ENCODE data around the gene KRTAP20-1. TPM values are rescaled to one million over a fixed set of nuclear protein-coding genes. Genes with fewer than 3 reads are reported as not detected.

Gene KRTAP20-1
- total RNA-seq, 1 donor: not detected

- no peak for DNase-seq (ENCODE audit: low read depth in 2 of 3, low spot score in 2 of 3)
Observed at GRCh38 chr21:30642564-30642963, 26.3 kb downstream of the KRTAP20-1 start, which contains the start of gene KRTAP20-3. Gene KRTAP20-3 (plus strand): TSS chr21:30642864.

GRCh38 chr21:30646904-30647414, 30.7 kb downstream of the KRTAP20-1 start:
- DNase-seq (ENCODE audit: low read depth in 2 of 3, low spot score in 2 of 3): no peak

DNA sequence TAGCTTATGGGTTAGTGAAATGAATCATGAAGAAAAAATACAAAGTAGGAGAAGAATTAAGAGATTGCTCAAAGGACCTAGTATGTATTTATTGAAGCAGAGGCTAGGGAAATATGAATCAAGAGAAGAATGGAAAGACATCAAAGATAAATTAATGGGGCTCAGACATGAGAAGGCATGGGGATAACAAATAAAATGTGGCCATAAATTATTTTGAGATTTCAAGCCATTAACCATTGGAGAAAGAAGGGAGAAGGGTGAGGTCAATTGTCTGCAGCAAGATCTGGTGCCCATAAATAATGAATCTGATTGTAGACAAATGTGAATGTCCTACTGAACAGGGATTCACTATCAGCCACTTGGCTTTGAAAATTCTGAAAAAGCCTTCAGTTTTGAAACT, 36.7 kb downstream of the KRTAP20-1 start:
- no peak for DNase-seq (ENCODE audit: low read depth in 2 of 3, low spot score in 2 of 3)

Small RNA genes lying within 50 kb of the gene (small RNA-seq; reads per million reads assigned to genes)
- gene KRTAP20-1 (not detected), gene KRTAP20-3 (not detected), gene KRTAP20-4 (not detected), gene KRTAP22-1 (not detected), gene KRTAP22-2 (not detected)

Other genes with a start within 250 kb of the KRTAP20-1 start
- gene KRTAP13-2, start 244.2 kb upstream of the KRTAP20-1 start, total RNA-seq: not detected
- gene KRTAP13-1, start 220.4 kb upstream of the KRTAP20-1 start, total RNA-seq: 0.27 TPM
- gene KRTAP13-3, start 190.5 kb upstream of the KRTAP20-1 start, total RNA-seq: not detected
- gene KRTAP13-4, start 186.2 kb upstream of the KRTAP20-1 start, total RNA-seq: not detected
- gene KRTAP15-1, start 176.2 kb upstream of the KRTAP20-1 start, total RNA-seq: not detected
- not detected for gene KRTAP19-1, start 136.1 kb upstream of the KRTAP20-1 start, total RNA-seq
- not detected for gene KRTAP19-2, start 129.0 kb upstream of the KRTAP20-1 start, total RNA-seq
- not detected for gene KRTAP19-3, start 124.4 kb upstream of the KRTAP20-1 start, total RNA-seq
- gene KRTAP19-4, start 119.3 kb upstream of the KRTAP20-1 start, total RNA-seq: not detected
- not detected for gene KRTAP19-5, start 114.3 kb upstream of the KRTAP20-1 start, total RNA-seq
- not detected for gene KRTAP19-6, start 74.6 kb upstream of the KRTAP20-1 start, total RNA-seq
- gene KRTAP19-7, start 55.1 kb upstream of the KRTAP20-1 start, total RNA-seq: not detected
- not detected for gene KRTAP22-2, start 26.0 kb upstream of the KRTAP20-1 start, total RNA-seq
- not detected for gene KRTAP6-3, start 24.0 kb upstream of the KRTAP20-1 start, total RNA-seq
- gene KRTAP6-2, start 17.5 kb upstream of the KRTAP20-1 start, total RNA-seq: not detected
- not detected for gene KRTAP22-1, start 15.3 kb upstream of the KRTAP20-1 start, total RNA-seq
- gene KRTAP6-1, start 2.5 kb upstream of the KRTAP20-1 start, total RNA-seq: not detected
- gene KRTAP20-4, start 4.2 kb downstream of the KRTAP20-1 start, total RNA-seq: not detected
- not detected for gene KRTAP20-2, start 18.8 kb downstream of the KRTAP20-1 start, total RNA-seq
- not detected for gene KRTAP20-3, start 26.4 kb downstream of the KRTAP20-1 start, total RNA-seq
- not detected for gene KRTAP21-3, start 102.4 kb downstream of the KRTAP20-1 start, total RNA-seq
- gene KRTAP21-2, start 130.8 kb downstream of the KRTAP20-1 start, total RNA-seq: not detected
- not detected for gene KRTAP21-1, start 139.0 kb downstream of the KRTAP20-1 start, total RNA-seq
- not detected for gene KRTAP8-1, start 196.8 kb downstream of the KRTAP20-1 start, total RNA-seq
- not detected for gene KRTAP7-1, start 213.3 kb downstream of the KRTAP20-1 start, total RNA-seq